Left hindlimb (tissue), 1 donor: ENCODE measurements around the gene CDK5RAP2.

Experiments
- DNase-seq: peaks from one replicate; pipeline ENCODE4 v3.0.0-alpha.2; 2018

The CDK5RAP2 gene

GRCh38 chr9:120377268-120378159 is 202.5 kb downstream of the CDK5RAP2 start:
- no peak for DNase-seq

- no peak for DNase-seq
Measured at GRCh38 chr9:120376101-120376500, 203.9 kb downstream of the CDK5RAP2 start.

DNA sequence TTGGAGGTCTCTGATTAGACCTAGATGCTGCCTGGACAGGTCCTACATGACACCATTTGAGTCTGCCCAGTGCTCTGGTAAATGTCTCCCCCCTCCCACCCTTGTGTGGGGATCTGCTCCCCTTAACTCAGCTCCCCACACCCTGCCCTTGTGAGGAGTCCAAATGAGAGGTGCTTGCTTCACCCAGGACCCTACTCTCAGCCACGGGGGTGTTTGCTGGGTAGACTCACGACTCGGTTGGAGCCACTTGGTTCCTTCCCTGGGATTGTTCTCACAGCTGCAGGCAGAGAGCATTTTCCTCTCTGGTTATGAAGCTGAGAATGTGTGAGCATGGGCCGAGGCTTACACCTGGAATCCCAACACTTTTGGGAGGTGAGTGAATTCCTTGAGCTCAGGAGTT is 204.7 kb downstream of the CDK5RAP2 start:
- DNase-seq: no peak

GRCh38 chr9:120374817-120375216 is 205.2 kb downstream of the CDK5RAP2 start:
- DNase-seq: no peak

GRCh38 chr9:120374239-120374638 is 205.7 kb downstream of the CDK5RAP2 start:
- DNase-seq: no peak

GRCh38 chr9:120372040-120372439 is 207.9 kb downstream of the CDK5RAP2 start:
- DNase-seq: no peak

GRCh38 chr9:120369608-120370220 is 210.3 kb downstream of the CDK5RAP2 start:
- DNase-seq: no peak

GRCh38 chr9:120368799-120369198 is 211.2 kb downstream of the CDK5RAP2 start:
- DNase-seq: no peak

GRCh38 chr9:120366644-120367019 is 213.3 kb downstream of the CDK5RAP2 start:
- peak; percentile 71 for DNase-seq

DNA sequence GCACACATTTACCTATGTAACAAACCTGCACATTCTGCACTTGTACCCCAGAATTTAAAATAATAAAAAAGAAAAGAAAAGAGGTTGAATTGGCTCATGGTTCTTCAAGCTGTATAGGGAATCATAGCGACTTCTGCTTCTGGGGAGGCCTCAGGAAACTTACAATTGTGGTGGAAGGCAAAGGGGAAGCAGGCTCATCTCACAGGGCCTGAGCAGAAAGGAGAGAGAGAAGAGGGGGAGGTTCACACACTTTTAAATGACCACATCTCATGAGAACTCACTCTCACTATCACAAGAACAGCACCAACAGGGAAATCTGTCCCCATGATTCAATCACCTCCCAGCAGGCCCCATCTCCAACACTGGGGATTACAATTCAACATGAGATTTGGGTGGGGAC is 214.6 kb downstream of the CDK5RAP2 start:
- DNase-seq: no peak

DNA sequence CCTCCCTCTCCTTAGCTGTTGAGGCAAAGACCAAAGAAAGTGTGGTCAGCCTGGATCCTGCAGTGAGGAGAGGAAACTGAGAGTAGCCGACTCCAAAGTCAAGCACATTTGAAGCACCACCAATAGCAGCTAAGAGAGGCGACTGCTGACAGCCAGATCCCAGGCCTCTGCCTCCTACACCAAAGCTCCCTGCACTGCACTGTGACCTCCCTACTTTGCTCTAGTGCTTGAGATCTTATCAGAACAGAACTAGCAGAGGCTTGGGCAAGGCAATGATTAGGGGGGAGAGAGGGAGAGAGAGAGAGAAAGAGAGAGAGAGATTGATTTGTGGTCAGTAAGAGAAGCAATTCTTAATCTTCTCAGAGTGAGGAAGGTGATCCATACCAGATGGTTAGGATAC is 216.3 kb downstream of the CDK5RAP2 start:
- no peak for DNase-seq

DNA sequence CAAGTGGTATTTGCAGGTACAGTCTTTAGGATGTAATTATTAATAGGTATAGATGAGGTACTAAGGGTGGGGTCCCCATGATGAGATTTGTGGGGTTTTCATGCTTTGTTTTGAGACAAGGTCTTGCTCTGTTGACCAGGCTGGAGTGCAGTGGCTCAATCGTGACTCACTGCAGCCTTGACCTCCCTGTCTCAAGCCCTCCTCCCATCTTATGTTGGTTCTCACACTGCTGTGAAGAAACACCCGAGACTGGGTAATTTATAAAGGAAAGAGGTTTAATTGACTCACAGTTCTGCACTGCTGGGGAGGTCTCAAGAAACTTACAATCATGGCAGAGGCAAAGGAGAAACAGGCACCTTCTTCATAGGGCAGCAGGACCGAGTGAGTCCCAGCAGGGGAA is 217.5 kb downstream of the CDK5RAP2 start:
- DNase-seq: no peak

- DNase-seq: no peak
Measured at GRCh38 chr9:120361551-120361950, 218.4 kb downstream of the CDK5RAP2 start.

- DNase-seq: no peak
Measured at GRCh38 chr9:120360510-120360909, 219.5 kb downstream of the CDK5RAP2 start.

DNA sequence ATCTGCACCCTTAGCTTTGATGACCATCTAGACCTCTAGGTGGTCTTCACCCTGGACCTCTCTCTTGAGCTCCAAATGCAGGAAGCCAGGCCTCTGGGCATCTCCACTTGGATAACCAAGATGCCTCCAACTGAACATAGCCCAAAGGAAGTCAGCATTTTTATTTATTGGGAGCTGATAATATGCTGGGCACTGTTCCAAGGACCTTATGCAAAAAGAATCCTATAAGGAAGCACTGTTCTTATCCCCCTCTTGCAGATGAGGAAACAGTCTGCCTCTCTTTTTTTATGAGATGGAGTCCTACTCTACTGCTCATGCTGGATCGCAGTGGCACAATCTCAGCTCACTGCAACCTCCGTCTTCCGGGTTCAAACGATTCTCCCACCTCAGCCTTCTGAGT is 219.9 kb downstream of the CDK5RAP2 start:
- no peak for DNase-seq

DNA sequence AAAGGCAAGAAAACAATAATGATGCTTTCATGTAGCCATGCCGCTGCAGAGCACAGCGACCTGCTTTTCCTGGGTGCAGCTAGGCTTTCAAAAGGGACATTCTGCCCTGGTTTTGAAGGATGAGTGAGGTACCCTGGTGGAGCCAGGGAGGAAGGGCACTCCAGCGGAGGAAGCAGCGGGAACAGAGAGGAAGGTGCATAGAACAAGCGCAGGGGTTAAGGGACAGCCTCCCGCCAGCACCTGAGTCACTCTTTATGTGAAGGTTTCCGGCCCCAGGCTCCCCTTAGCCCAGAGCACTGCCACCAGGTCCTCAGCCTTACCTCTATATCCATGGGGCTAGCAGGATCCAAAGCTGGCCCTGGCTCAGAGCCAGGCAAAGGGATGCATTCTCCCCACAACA is 221.1 kb downstream of the CDK5RAP2 start:
- no peak for DNase-seq

DNA sequence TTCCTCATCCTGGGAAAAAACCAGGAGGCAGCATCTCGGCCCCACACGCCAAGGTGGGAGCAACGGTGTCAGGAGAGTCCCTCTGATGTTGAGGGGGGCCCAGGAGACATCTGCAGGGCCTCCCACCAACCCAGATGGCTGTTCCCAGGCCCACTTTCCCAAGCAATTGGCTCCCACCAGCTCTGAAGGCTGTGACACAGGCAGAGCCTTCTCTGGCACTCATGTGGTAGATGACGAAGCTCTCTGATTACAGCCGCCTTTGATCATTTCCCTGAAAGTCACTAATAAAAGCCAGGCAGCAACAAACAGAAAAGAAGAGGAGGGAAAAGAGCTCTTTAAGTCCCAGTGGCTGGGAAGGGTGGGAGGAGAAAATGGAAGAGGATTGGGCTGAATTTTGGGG is 226.5 kb downstream of the CDK5RAP2 start:
- DNase-seq: no peak

GRCh38 chr9:120351106-120351505 is 228.9 kb downstream of the CDK5RAP2 start:
- no peak for DNase-seq

DNA sequence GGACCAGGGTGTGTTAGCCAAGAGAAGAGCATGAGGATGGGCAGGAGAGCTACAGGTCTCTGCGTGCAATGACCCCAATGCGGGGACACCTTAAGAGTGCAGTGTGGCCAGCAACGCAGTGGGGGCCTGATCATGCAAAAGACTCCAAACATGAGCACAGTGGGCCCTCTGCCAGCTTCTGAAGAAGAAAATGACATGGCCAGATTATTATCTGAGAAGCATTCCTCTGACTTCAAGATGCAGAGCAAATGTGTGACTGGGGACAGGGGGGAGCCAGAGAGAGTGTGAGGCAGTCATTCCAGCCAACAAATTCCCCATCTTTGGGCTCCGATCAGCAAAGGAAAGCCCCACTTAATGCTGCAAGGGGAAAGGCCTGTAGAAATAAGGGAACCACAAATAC is 229.4 kb downstream of the CDK5RAP2 start:
- no peak for DNase-seq

GRCh38 chr9:120348951-120349429 is 231.0 kb downstream of the CDK5RAP2 start:
- peak; percentile 37 for DNase-seq

- no peak for DNase-seq
Measured at GRCh38 chr9:120345379-120345778, 234.6 kb downstream of the CDK5RAP2 start.

GRCh38 chr9:120344230-120344629 is 235.7 kb downstream of the CDK5RAP2 start:
- DNase-seq: no peak

DNA sequence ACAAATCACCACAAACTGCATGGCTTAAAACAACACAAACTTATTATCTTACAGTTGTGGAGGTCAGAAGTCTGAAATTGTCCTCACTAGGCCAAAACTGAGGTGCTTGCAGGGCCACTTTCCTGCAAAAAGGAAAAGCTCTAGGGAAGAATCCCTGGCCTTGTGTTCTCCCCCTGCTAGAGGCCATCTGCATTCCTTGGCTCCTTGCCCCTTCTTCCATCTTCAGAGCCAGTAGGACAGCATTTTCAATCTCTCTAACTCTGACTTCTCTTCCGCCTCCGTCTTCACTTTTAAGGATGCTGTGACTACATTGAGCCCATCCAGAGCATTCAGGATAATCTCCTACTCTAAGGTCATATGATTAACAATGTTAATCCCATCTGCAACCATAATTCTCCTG is 236.6 kb downstream of the CDK5RAP2 start:
- DNase-seq: no peak
